Effector CD4-positive, alpha-beta T cell (primary cell): ENCODE data around the gene TLCD3A.
A peak's percentile ranks its signal among the peaks of the same experiment; 100 is the strongest.
"Not testable (repeated sequence)": the region's sequence is repeated elsewhere in the genome, so short reads cannot be mapped to it uniquely, and the experiment has no call there.

Experiments
- DNase-seq: peaks from one replicate; pipeline ENCODE4 v3.0.0-alpha.2; 2020

Gene TLCD3A

GRCh38 chr17:750431-751037 is 18.1 kb downstream of the TLCD3A start:
- no peak for DNase-seq

- peak; percentile 46 for DNase-seq
These were observed 19.0 kb downstream of the TLCD3A start for GRCh38 chr17:751269-752001.

GRCh38 chr17:752002-752619 is 19.7 kb downstream of the TLCD3A start, which contains the start of gene GEMIN4:
Gene GEMIN4, minus strand, starts transcription at chr17:752264. Its CDS starts 122 bp downstream, at chr17:752142.
- peak; percentile 98 for DNase-seq

DNA sequence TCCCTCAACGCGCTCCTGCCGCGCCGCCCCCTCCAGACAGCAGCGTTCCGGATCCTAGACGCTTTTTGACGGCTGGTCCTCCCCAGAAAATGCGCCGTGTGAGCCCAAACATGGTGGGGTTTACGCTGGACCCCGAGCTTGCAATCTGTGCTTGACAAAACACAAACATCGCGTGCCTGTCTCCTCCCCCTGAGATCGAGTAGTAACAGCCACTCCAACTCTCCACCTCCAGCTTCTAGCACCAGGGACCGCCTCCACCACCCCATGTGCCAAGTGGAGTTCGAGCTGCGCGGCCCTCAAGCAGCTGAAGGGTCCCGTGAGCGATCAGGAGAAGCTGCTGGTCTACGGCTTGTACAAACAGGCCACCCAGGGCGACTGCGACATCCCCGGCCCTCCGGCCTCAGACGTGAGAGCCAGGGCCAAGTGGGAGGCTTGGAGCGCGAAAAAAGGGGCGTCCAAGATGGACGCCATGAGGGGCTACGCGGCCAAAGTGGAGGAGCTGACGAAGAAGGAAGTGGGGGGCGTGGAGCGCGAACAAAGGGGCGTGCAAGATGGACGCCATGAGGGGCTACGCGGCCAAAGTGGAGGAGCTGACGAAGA is 20.3 kb downstream of the TLCD3A start:
- no peak for DNase-seq

DNA sequence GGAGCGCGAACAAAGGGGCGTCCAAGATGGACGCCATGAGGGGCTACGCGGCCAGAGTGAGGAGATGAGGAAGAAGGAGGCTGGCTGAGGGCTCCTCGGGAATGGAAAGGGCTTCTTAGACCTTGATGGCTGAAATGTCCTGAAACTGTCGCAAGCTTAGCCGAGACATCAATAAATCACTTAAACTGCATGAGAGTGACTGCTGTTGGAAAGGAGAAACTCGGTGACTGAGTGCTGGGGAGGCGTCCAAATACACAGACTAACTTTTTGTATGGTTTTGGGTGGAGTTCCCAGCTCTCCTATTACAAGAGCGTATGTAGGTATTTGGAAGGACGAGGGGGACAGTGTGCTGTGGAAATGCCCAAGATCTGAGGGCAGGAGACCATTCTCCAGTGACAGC is 21.0 kb downstream of the TLCD3A start:
- DNase-seq, result no peak

DNA sequence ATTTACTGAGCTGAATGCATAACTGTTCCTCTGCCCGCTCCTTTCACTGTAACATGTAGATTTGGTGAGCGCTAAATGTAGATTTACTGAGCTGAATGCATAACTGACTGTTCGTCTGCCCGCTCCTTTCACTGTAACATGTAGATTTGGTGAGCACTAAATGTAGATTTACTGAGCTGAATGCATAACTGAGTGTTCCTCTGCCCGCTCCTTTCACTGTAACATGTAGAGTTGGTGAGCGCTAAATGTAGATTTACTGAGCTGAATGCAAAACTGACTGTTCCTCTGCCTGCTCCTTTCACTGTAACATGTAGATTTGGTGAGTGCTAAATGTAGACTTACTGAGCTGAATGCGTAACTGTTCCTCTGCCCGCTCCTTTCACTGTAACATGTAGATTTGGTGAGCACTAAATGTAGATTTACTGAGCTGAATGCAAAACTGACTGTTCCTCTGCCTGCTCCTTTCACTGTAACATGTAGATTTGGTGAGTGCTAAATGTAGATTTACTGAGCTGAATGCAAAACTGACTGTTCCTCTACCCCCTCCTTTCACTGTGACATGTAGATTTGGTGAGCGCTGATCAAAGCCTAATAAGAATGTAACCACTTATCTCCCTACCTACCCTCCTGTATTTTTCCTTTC is 23.0 kb downstream of the TLCD3A start:
- not testable (repeated sequence) for DNase-seq

GRCh38 chr17:756010-756567 is 23.7 kb downstream of the TLCD3A start:
- DNase-seq, result not testable (repeated sequence)

GRCh38 chr17:759964-760363 is 27.6 kb downstream of the TLCD3A start:
- no peak for DNase-seq

DNA sequence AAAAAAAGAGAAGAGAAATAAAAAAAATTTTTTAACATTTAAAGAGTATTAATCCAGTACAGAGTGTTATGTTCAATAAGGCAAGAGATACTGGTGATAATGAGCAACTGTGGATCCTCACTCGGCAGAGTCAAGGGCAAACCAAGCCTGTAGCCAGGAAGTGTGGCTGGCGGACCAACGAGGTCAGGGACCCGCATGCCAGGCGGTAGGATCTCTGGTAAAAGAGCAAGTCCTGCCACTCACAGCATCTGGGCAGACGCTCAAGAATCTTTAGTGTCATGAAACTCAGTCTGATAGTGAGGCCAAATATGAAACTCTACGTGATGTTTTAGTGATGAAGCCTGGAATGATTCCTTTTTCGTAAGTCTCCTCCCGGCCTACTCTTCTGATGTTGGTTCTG is 28.0 kb downstream of the TLCD3A start:
- no peak for DNase-seq

- no peak for DNase-seq
These were observed 34.7 kb downstream of the TLCD3A start for GRCh38 chr17:767076-767475.

DNA sequence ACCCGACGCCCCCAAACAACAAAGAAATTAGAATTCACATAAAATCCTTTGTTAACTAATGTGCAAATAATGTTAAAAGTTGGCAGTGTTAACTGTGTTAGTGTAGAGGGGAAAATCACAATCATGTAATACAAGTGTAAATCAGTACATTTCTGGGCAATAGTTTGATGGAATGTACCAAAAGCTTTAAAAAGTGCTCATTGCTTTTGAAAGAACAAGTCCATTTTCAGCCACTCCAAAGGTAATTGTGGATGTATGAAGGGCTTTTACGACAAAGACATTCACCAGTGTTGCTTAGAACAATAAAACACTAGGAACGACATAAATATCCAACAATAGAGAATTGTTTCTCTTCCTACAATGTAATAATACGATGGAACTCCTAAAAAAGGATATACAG is 40.6 kb downstream of the TLCD3A start:
- no peak for DNase-seq

DNA sequence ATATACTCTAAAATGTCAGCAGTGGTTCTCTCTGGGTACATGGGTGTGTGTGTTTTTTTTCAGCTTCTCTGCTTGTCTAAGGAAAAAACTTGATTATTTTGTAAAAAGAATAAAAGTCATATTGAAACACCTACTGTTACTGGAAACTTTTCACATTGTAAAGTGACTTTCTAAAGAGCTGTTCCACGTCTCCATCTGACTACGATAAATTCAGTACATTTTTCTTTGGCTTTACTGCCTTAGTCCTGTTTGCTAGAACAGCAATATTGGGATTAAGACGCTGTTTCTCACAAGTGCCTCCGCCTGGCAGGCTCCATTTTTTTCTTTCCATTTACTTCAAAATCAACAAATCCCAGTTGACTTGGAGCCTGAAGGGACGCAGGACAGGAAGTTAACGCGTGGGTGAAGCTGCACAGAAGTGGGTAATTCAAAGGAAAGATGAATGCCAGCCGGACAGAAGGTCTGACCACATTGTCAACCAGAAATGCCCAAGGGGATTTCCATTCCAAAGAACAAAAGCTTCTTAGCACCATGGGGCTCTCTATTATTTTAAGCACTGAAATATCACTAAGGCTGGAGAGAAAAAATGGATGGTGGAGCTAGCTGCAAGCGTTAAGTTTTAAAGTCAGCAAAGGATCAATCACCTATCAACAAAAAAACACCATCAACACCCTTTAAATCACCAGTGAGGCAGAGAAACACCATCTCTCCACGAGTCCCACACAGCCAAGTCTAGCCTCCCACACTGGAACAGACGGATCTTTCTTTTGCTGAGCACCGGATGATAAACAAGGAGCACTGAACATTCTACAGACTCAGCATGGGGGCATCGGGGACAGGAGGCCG is 41.3 kb downstream of the TLCD3A start:
- no peak for DNase-seq

DNA sequence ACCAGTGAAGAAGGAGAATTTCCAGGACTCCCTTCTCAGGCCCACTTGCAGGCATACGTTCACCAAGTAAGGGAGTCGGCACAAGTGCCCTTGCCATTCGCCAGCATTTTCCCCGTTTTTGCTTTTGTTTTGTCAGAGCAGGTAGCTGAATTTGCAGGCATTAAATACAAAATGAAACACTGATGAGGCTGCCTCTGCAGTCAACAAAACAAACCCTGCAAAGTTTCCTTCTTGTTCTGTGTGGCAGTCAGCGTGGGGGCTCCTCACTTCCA is 41.9 kb downstream of the TLCD3A start:
- no peak for DNase-seq

DNA sequence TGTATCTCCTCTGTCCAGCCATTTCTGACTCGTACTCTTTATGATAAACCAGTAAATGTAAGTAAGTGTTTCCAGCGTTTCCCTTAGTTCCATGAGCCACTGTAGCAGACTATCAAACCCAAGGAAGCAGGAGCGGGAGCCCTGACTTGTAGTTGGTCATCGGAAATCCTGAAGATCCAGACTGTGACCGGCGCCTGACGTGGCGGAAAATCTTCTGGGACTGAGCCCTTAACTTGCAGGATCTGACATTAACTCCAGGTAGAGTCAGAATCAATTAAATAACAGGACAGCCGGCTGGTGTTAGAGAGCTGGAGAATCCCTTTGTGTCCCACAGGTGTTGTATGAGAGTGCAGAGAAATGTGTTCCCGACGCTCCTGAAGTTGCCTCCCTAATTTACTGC is 45.7 kb downstream of the TLCD3A start:
- no peak for DNase-seq

DNA sequence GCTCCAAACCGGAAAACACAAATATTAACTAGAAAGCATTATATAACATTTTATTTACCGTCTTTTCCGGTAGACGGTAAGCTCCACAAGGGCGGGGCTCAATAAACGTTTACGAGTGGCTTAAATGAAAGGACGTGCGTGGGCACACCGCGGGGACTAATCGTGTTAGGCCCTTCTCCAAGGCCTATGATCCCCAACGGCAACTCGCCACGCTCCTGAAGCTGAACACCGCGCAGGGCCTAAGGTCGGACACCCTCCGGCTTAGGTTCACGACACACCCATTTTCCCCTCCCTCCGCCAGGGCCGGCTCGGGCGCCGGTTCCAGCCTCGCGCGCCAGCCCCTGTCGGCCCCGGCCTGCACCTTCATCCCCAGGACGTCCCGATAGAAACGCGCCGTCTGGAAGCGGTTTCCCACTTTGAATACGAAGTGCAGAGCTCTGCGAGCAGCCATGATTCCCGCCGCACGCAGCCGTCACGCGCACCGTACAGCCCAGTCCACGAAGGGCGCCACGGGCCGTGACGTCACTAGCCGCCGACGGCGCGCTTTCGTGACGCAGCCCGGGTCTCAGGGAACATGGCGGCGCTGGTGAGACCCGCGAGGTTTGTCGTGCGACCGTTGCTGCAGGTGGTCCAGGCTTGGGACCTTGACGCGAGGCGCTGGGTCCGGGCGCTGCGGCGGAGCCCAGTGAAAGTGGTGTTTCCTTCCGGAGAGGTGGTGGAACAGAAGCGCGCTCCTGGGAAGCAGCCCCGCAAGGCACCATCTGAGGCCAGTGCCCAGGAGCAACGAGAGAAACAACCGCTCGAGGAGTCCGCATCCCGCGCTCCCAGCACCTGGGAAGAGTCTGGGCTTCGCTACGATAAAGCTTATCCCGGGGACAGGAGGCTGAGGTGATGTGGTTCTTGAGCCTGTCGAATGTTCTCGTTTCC is 49.7 kb downstream of the TLCD3A start, which contains the start of the genes GLOD4 and MRM3:
Gene GLOD4 (minus strand): TSS at position 476 of the 927 bp plus-strand sequence. CDS start 25 bp downstream, at position 451.
Gene MRM3 (plus strand): TSS at position 549 of the 927 bp plus-strand sequence. CDS start 26 bp downstream, at position 575.
- DNase-seq, result peak; percentile 94

DNA sequence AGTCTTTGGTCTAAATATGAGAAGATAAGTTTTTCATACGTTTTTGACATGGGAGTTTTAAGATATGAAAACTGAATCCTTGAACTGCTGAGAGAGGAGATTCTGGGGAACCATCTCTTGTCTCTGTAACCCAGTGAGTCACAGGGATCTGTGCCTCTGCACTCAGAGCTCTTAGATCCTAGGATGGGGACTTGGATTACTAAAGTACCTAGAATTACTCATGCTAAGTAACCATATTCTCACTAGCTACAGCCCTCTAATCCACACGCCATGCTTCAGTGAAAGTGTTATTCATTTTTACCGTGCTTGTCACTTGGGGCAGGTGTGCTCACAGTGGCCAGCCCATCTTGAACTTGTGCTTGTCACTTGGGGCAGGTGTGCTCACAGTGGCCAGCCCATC is 51.7 kb downstream of the TLCD3A start:
- DNase-seq, result no peak

- DNase-seq, result not testable (repeated sequence)
These were observed 53.5 kb downstream of the TLCD3A start for GRCh38 chr17:785901-786300.

DNA sequence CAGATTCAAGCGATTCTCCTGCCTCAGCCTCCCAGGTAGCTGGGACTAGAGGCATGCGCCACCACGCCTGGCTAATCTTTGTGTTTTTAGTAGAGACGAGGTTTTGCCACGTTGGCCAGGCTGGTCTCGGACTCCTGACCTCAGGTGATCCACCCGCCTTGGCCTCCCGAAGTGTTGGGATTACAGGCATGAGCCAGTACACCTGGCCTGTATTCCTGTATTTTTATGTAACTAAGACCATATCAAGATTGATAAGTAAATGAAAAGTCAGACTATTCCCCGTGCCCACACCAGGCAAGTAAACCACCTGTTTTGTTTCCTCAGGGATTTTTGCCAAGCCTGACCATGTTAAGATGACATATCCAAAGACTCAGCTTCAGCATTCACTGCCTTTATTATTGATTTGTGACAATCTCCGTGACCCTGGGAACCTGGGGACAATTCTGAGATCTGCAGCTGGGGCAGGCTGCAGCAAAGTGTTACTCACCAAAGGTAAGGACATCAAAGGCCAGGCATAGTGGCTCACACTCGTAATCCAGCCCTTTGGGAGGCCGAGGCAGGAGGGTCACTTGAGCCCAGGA is 55.3 kb downstream of the TLCD3A start:
- DNase-seq, result no peak

DNA sequence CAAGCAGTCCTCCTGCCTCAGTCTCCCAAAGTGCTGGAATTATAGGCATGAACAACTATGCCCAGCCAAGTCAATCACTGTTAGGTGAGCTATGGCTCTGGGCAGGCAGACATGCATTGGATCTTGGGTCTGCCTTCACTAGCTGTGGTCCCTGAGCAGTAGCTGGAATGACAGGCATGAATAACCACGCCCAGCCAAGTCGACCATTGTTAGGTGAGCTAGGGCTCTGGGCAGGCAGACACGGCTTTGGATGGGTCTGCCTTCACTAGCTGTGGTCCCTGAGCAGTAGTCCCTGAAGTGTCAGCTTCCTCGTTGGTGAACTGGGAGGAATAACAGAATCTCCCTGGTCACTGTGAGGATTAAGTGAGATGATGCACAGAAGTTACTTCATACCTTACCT is 56.2 kb downstream of the TLCD3A start:
- no peak for DNase-seq

- DNase-seq, result no peak
These were observed 56.9 kb downstream of the TLCD3A start for GRCh38 chr17:789160-789840.
